NCI-H524 treated with DMSO at 0.1 percent for 48 hours (cell line): ENCODE data around the gene STK24.
A peak's percentile ranks its signal among the peaks of the same experiment; 100 is the strongest.

ENCODE experiments used
- DNase-seq: peaks from one replicate; lab custom pipeline; 2025; lab: John Stamatoyannopoulos, UW

Gene STK24

GRCh38 chr13:98410612-98411011 is 166.3 kb downstream of the STK24 start:
- DNase-seq, result no peak

GRCh38 chr13:98409281-98409680 is 167.6 kb downstream of the STK24 start:
- DNase-seq, result no peak

- no peak for DNase-seq
Observed at GRCh38 chr13:98407575-98407974, 169.3 kb downstream of the STK24 start.

- DNase-seq, result no peak
Observed at GRCh38 chr13:98406971-98407370, 169.9 kb downstream of the STK24 start.

- DNase-seq, result no peak
Observed at GRCh38 chr13:98406427-98406826, 170.5 kb downstream of the STK24 start.

- no peak for DNase-seq
Observed at GRCh38 chr13:98405690-98406344, 171.1 kb downstream of the STK24 start.

- no peak for DNase-seq
Observed at GRCh38 chr13:98405107-98405571, 171.8 kb downstream of the STK24 start.

- DNase-seq, result no peak
Observed at GRCh38 chr13:98403076-98403475, 173.8 kb downstream of the STK24 start.

- DNase-seq, result peak; percentile 7
Observed at GRCh38 chr13:98401934-98402333, 175.0 kb downstream of the STK24 start.

- DNase-seq, result no peak
Observed at GRCh38 chr13:98399756-98400155, 177.2 kb downstream of the STK24 start.

GRCh38 chr13:98398581-98398980 is 178.3 kb downstream of the STK24 start:
- no peak for DNase-seq

- no peak for DNase-seq
Observed at GRCh38 chr13:98397861-98398260, 179.0 kb downstream of the STK24 start.

- DNase-seq, result no peak
Observed at GRCh38 chr13:98397221-98397620, 179.7 kb downstream of the STK24 start.

- DNase-seq, result no peak
Observed at GRCh38 chr13:98396071-98396710, 180.7 kb downstream of the STK24 start.
